Measurements from ENCODE around the gene PTPRG. TPM values are rescaled to one million over a fixed set of nuclear protein-coding genes. Genes with fewer than 3 reads are reported as not detected.

Gene PTPRG
- total RNA-seq, 1 experiment from 2014 or later = 69.3 TPM

- no peaks in the 10 kb centered on the region for H3K27me3 ChIP-seq (ENCODE audit: insufficient read depth, low read length)
- H3T11ph ChIP-seq (ENCODE audit: low read length) = no peak overlapping the region
- no peak overlapping the region for H2BK5ac ChIP-seq (ENCODE audit: insufficient read length, low read length)
- no peak overlapping the region for H2BK120ac ChIP-seq (ENCODE audit: low read depth, low read length, poor library complexity, severe bottlenecking)
- H4K91ac ChIP-seq (ENCODE audit: insufficient read length, low read depth, low read length) = no peak overlapping the region
- H3K18ac ChIP-seq (ENCODE audit: insufficient read length, low read depth, low read length) = no peak overlapping the region
- H2BK15ac ChIP-seq (ENCODE audit: low read depth, low read length) = no peak overlapping the region
- H2AK5ac ChIP-seq (ENCODE audit: insufficient read length, low read length) = no peak overlapping the region
- H4K8ac ChIP-seq (replicated peaks; ENCODE audit: insufficient read length, low read depth, low read length) = no peak overlapping the region
- H2BK12ac ChIP-seq (ENCODE audit: insufficient read length, low read depth, low read length) = no peak overlapping the region
- no peaks in the 10 kb centered on the region; the same call in 1 of the 2 replicates for H3K4me1 ChIP-seq (ENCODE audit: insufficient read depth, low read length)
- TF ChIP-seq CTCF (conservative IDR thresholded peaks at IDR 0.05) = no peak
- H3K56ac ChIP-seq (ENCODE audit: insufficient read length, low read depth, low read length) = no peak overlapping the region
- no peak overlapping the region for H3K4me3 Mint-ChIP-seq
- H4K20me1 ChIP-seq (ENCODE audit: control insufficient read depth, insufficient read depth, insufficient read length) = peaks cover 2% of the 10 kb centered on the region
- peaks cover 12 to 21% (median 19%) of the 10 kb centered on the region in 3 experiments; a peak in 6 of 7 replicates for H3K36me3 Mint-ChIP-seq (ENCODE audit: insufficient read depth in 1 of 3, low read depth in 3 of 3)
- H3K79me1 ChIP-seq (ENCODE audit: insufficient read depth, low read depth, low read length, poor library complexity, severe bottlenecking) = no peaks in the 10 kb centered on the region
- H3K4ac ChIP-seq (ENCODE audit: low read depth, low read length) = no peak overlapping the region
- no peak overlapping the region for H2AFZ ChIP-seq (ENCODE audit: low read length)
- no peaks in the 10 kb centered on the region for H3K79me2 ChIP-seq (ENCODE audit: insufficient read depth, low read length)
- no peak overlapping the region for H3K4me2 ChIP-seq (ENCODE audit: insufficient read depth, insufficient read length, low read length)
- H3K23ac ChIP-seq (ENCODE audit: insufficient read length, low read depth, low read length) = no peak overlapping the region
- H3K4me1 Mint-ChIP-seq = peaks cover 18 to 21% of the 10 kb centered on the region in 2 experiments
- H3K27ac Mint-ChIP-seq = no peak overlapping the region
- H3K9me3 Mint-ChIP-seq = peaks cover 0 to 2% of the 10 kb centered on the region in 2 experiments; a peak in 2 of 5 replicates
- no CpG with 5 or more reads among the region's 7 CpGs for WGBS (ENCODE audit: extremely low coverage, insufficient read length, low lambda C conversion rate)
- H3K9ac ChIP-seq (ENCODE audit: extremely low read depth, insufficient read length, low read length) = no peak overlapping the region
- no peaks in the 10 kb centered on the region for H3K9me3 ChIP-seq (ENCODE audit: control insufficient read depth, low read depth, low read length)
- H3K14ac ChIP-seq (ENCODE audit: insufficient read depth, low read length) = no peak overlapping the region
- no peaks in the 10 kb centered on the region for H3K23me2 ChIP-seq (ENCODE audit: insufficient read length, low read depth, low read length, poor library complexity, severe bottlenecking)
- no peaks in the 10 kb centered on the region for H3K27me3 Mint-ChIP-seq (ENCODE audit: low read depth)
- no peak overlapping the region for H2BK20ac ChIP-seq (ENCODE audit: low read depth, low read length, poor library complexity, severe bottlenecking)
- no peak overlapping the region for H4K5ac ChIP-seq (ENCODE audit: insufficient read length, low read depth, low read length)
- DNase-seq = no peak
- no peak overlapping the region for H3K27ac ChIP-seq (ENCODE audit: insufficient read length, low read depth, low read length)
Observed at GRCh38 chr3:62173939-62174515, 612.7 kb downstream of the PTPRG start.
